ENCODE measurements around the gene ITSN1.

Gene ITSN1

DNA sequence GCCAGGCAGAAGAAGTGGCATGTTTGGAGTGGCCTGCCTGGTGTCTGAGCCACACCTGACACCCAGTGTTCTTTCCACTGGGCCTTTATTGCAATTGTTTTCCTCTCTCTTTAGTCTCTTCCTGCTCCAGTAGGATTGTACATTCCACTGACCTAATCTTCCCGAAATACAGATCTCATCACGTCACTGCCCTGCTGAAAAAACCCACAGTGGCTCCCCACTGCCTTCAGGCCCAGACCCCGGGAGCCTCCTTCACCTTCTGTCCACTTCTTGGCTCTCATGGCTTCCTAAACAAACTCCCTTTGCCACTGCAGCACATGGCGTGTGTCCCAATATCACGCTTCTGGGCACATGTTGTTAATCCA is 298.6 kb downstream of the ITSN1 start:
- no peak for DNase-seq

- DNase-seq, result no peak
Observed at GRCh38 chr21:33942426-33942825, 300.1 kb downstream of the ITSN1 start.

DNA sequence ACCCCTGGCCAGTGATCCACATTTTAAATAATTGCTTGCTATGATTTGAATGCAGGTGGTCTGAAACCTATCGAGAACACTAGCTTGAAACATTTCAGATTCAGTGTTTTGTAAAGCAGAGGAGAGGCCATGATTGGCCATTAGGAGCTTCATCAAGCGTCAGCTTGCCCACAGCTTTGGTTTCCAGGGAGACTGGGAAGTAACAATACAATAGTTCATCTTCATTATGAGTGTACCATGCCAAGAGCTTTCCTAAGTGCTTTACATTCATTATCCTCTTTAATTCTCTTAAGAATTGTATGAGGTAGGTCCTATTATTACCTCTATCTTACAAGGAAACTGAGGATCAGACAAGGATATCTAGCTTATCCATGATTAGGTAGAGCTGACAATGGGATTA is 301.0 kb downstream of the ITSN1 start:
- no peak for DNase-seq

DNA sequence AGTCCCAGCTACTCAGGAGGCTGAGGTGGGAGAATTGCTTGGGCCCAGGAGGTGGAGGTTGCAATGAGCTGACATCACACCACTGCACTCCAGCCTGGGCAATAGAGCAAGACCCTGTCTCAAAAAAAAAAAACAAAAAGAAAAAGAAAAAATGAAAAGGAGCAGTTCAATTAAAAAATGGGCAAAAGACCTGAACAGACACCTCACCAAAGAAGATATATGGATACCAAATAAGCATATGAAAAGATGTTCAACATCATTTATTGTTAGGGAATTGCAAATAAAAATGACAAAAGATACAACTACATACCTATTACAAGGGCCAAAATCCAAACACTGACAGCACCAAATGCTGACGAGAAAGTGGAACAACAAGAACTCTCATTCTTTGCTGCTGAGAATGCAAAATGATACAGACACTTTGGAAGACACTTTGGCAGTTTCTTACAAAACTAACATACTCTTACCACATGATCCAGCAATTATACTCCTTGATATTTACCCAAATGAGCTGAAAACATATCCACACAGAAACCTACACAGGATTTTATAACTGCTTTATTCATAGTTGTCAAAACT is 302.0 kb downstream of the ITSN1 start:
- DNase-seq, result no peak

- DNase-seq, result no peak
Observed at GRCh38 chr21:33945652-33946270, 303.5 kb downstream of the ITSN1 start.

DNA sequence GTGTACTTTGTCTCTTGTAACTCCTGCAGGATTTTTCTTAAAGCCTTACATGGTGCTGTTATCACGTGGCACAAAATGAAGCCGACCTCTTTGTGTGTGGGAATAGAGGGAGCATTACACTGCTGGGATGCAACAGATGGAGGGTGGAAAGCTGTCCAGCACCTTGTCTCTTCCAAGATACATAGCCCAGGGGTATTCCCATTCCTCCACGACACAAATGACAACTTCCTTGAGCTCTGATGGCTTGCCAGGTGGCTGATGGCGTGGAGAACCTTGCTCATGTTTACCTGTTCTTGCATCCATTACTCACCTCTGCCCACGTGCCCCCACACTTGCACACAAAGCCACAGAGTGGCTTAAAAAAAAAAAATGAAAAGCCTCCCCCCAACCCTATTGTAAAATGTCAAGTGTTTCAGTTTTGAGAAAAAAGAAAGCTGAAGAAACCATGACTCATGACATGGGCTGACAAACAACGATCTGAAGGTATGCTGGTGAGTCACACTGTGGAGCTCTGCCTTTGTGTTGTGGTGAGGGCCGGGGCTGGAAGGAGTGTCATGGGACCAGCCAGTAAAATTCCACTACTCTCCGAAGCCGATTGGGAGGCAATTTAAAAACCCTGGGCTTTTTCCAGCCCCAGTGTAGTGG is 305.3 kb downstream of the ITSN1 start:
- DNase-seq, result peak; percentile 97

- peak; percentile 85 to 89 for DNase-seq
Observed at GRCh38 chr21:33948096-33948950, 306.0 kb downstream of the ITSN1 start.

DNA sequence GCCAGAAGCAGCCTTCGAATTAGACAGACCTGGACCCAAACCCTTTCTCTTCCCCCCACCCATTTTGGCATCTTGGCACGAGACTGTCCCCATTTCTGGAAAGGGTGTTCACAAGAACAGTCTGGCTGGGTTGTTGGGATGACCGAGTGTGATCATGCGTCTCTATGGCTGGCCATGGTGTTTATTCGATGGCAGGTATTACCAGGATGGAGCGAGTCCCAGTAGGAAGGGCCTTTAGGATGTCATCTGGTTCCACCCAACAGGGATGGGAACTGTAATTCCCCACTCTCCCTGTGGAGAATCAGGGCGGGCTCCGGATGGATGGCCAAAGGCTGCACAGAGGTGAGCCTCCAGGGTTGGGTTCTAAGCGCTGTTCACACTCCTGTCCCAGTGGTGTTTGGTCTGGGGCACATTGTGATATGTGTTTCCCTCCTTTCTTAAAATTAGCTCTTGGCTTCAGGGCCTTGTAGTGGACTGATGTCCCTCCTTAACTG is 306.7 kb downstream of the ITSN1 start:
- no peak for DNase-seq

Data from Kasumi-1 (cell line).